Breast epithelium (tissue), 4 donors: ENCODE data around the gene FAM222A. TPM values are rescaled to one million over a fixed set of nuclear protein-coding genes. Genes with fewer than 3 reads are reported as not detected.

Experiments used
- DNase-seq, 2 donors: peaks; one replicate each; pipeline ENCODE4 v3.0.0-alpha.2; 2019; ENCODE audit warnings: low spot score in 2 of 2
- H3K27ac ChIP-seq, 2 donors: fragments of 200-600 bp; sonication (generic) in 1 of 2; one replicate each; pipeline ENCODE4 v1.5.1; 2016 to 2019; ENCODE audit warnings: mild to moderate bottlenecking in 1 of 2
- H3K27me3 ChIP-seq, 2 donors: fragments of 200-600 bp; sonication (generic) in 1 of 2; one replicate each; pipeline versions ENCODE4 v1.5.1 to v1.6.0; 2017 to 2019; ENCODE audit warnings: control low read depth in 1 of 2, mild to moderate bottlenecking in 1 of 2
- H3K36me3 ChIP-seq: fragments of 200-600 bp; one replicate; pipeline ENCODE4 v1.5.1; 2019
- H3K4me1 ChIP-seq, 2 donors: fragments of 200-600 bp; sonication (generic); one replicate each; pipeline ENCODE4 v1.5.1; 2016 to 2019; ENCODE audit warnings: control low read depth in 1 of 2
- H3K4me3 ChIP-seq, 3 donors: fragments of 200-600 bp; sonication (generic); 1 replicate in 2 of 3; 2 replicates in 1 of 3; pipeline ENCODE4 v1.5.1; 2016 to 2019; ENCODE audit warnings: mild to moderate bottlenecking in 3 of 3, moderate library complexity in 2 of 3
- H3K9me3 ChIP-seq, 2 donors: fragments of 200-600 bp; sonication (generic) in 1 of 2; one replicate each; pipeline ENCODE4 v1.5.1; 2016 to 2019; ENCODE audit warnings: control low read depth in 1 of 2
- CTCF ChIP-seq, 3 donors: fragments of 450-650 bp; IDR thresholded peaks; one replicate each; pipeline ENCODE4 v1.5.1; 2016 to 2017; ENCODE audit warnings: antibody characterized with exemption in 3 of 3, mild to moderate bottlenecking in 3 of 3, moderate library complexity in 3 of 3
- POLR2A ChIP-seq: fragments of 450-650 bp; IDR thresholded peaks from one replicate; pipeline ENCODE4 v1.6.1; 2016; ENCODE audit warnings: antibody characterized with exemption, mild to moderate bottlenecking, moderate library complexity
- POLR2AphosphoS5 ChIP-seq, 3 donors: sonication (generic); formaldehyde crosslinking; IDR thresholded peaks; one replicate each; pipeline ENCODE4 v1.6.1; 2017; ENCODE audit warnings: antibody characterized with exemption in 3 of 3
- intact Hi-C: fragments of 100-400 bp; cut with DNase I; formaldehyde crosslinking; loops from one replicate; pipeline ENCODE4 v1.15.1; 2023; ENCODE audit warnings: low total_unique reads
- total RNA-seq, 3 donors: library from RNA; depleted of rRNA; stranded (reverse); fragments of >200 nt; gene quantifications; one replicate each; pipeline ENCODE4 v1.1.0, GENCODE V29; 2016

Gene FAM222A
- total RNA-seq, 3 donors from 2014 or later = 0.32 to 7.3 (median 1.3) TPM

GRCh38 chr12:109679501-109680263, 33.9 kb upstream of the FAM222A start:
- Histone ChIP-seq H3K27ac (peak overlapping the region in 1 of 2 donors; percentile 37), H3K27me3 (no peaks in the 10 kb centered on the region), H3K4me3 (no peak overlapping the region), H3K36me3 (no peaks in the 10 kb centered on the region), H3K4me1 (no peaks in the 10 kb centered on the region), H3K9me3 (no peaks in the 10 kb centered on the region)
- intact Hi-C loops = no loop called here
- DNase-seq = no peak
- TF ChIP-seq POLR2A (no peak), POLR2AphosphoS5 (IDR thresholded peaks at IDR 0.05) (no peak), CTCF (IDR thresholded peaks at IDR 0.05) (no peak)

GRCh38 chr12:109680264-109681005, 33.2 kb upstream of the FAM222A start:
- DNase-seq = peak in 1 of 2 donors; percentile 64
- intact Hi-C loops = no loop called here
- H3K9me3 ChIP-seq = no peaks in the 10 kb centered on the region
- no peaks in the 10 kb centered on the region for H3K36me3 ChIP-seq
- H3K4me3 ChIP-seq = no peak overlapping the region
- H3K4me1 ChIP-seq = no peaks in the 10 kb centered on the region
- H3K27me3 ChIP-seq = no peaks in the 10 kb centered on the region
- peak overlapping the region in 1 of 2 donors; percentile 37 for H3K27ac ChIP-seq
- TF ChIP-seq CTCF (IDR thresholded peaks at IDR 0.05) (no peak), POLR2A (no peak), POLR2AphosphoS5 (IDR thresholded peaks at IDR 0.05) (no peak)

- no peak for DNase-seq
- intact Hi-C loops = no loop called here
Observed at GRCh38 chr12:109681986-109682707, 31.5 kb upstream of the FAM222A start.

GRCh38 chr12:109682708-109683060, 30.9 kb upstream of the FAM222A start:
- Histone ChIP-seq H3K4me1 (no peaks in the 10 kb centered on the region), H3K9me3 (no peaks in the 10 kb centered on the region), H3K36me3 (no peaks in the 10 kb centered on the region), H3K27ac (no peak overlapping the region), H3K4me3 (no peak overlapping the region), H3K27me3 (no peaks in the 10 kb centered on the region)
- no peak for TF ChIP-seq CTCF (IDR thresholded peaks at IDR 0.05)
- TF ChIP-seq POLR2A = no peak
- no peak for TF ChIP-seq POLR2AphosphoS5 (IDR thresholded peaks at IDR 0.05)
- no peak for DNase-seq
- intact Hi-C loops = no loop called here

More at GRCh38 chr12:109681986-109682707, 31.5 kb upstream of the FAM222A start:
- Histone ChIP-seq H3K9me3 (no peaks in the 10 kb centered on the region), H3K27ac (no peak overlapping the region), H3K36me3 (no peaks in the 10 kb centered on the region), H3K27me3 (no peaks in the 10 kb centered on the region), H3K4me1 (no peaks in the 10 kb centered on the region), H3K4me3 (no peak overlapping the region)
- TF ChIP-seq CTCF (IDR thresholded peaks at IDR 0.05) (no peak), POLR2A (no peak), POLR2AphosphoS5 (IDR thresholded peaks at IDR 0.05) (no peak)

- Histone ChIP-seq H3K27ac (no peak overlapping the region), H3K9me3 (no peaks in the 10 kb centered on the region), H3K27me3 (no peaks in the 10 kb centered on the region), H3K4me3 (no peak overlapping the region), H3K4me1 (no peaks in the 10 kb centered on the region), H3K36me3 (no peaks in the 10 kb centered on the region)
- TF ChIP-seq POLR2AphosphoS5 (IDR thresholded peaks at IDR 0.05) = no peak
- TF ChIP-seq POLR2A = no peak
- TF ChIP-seq CTCF (IDR thresholded peaks at IDR 0.05) = no peak
- no peak for DNase-seq
- intact Hi-C loops = no loop called here
Observed at GRCh38 chr12:109683316-109683715, 30.3 kb upstream of the FAM222A start.
